Transverse colon (tissue), 4 donors: ENCODE results near the gene PDSS2. TPM values are rescaled to one million over a fixed set of nuclear protein-coding genes. Genes with fewer than 3 reads are reported as not detected.

Source experiments
- DNase-seq: peaks from one replicate; pipeline ENCODE4 v3.0.0-alpha.2; 2019
- H3K27ac ChIP-seq, 4 donors: fragments of 200-600 bp; sonication (generic); 2 replicates each; pipeline ENCODE4 v1.5.1; 2016 to 2018; ENCODE audit warnings: inconsistent platforms in 4 of 4
- H3K27me3 ChIP-seq: fragments of 200-600 bp; sonication (generic); 2 replicates; pipeline ENCODE4 v1.5.1; 2017; ENCODE audit warnings: inconsistent platforms
- H3K36me3 ChIP-seq, 4 donors: fragments of 200-600 bp; sonication (generic); 2 replicates each; pipeline ENCODE4 v1.5.1; 2017 to 2019; ENCODE audit warnings: inconsistent platforms in 4 of 4
- H3K4me1 ChIP-seq, 4 donors: fragments of 200-600 bp; sonication (generic); 2 replicates each; pipeline ENCODE4 v1.5.1; 2017 to 2020; ENCODE audit warnings: inconsistent platforms in 4 of 4
- H3K4me3 ChIP-seq, 4 donors: fragments of 200-600 bp; sonication (generic); 1 replicate in 1 of 4; 2 replicates in 3 of 4; pipeline versions ENCODE4 v1.5.1 to v1.6.1; 2017 to 2019; ENCODE audit warnings: inconsistent platforms in 4 of 4
- H3K9me3 ChIP-seq, 2 donors: fragments of 200-600 bp; sonication (generic); 2 replicates each; pipeline ENCODE4 v1.5.1; 2017 to 2019; ENCODE audit warnings: inconsistent platforms in 2 of 2
- CTCF ChIP-seq, 5 experiments: fragments of 200-600 bp in 3 of 5; fragments of 450-650 bp in 2 of 5; sonication (generic) in 3 of 5; IDR thresholded peaks; 1 replicate in 2 of 5; 2 replicates in 3 of 5; pipeline ENCODE4 v1.5.1; 2016 to 2017; ENCODE audit warnings: antibody characterized with exemption in 5 of 5, inconsistent platforms in 3 of 5, mild to moderate bottlenecking in 2 of 5, moderate library complexity in 1 of 5
- EP300 ChIP-seq: sonication (generic); formaldehyde crosslinking; IDR thresholded peaks from one replicate; pipeline ENCODE4 v1.6.1; 2017; ENCODE audit warnings: antibody characterized with exemption, low read depth
- POLR2A ChIP-seq: fragments of 450-650 bp; IDR thresholded peaks from one replicate; pipeline ENCODE4 v1.6.1; 2016; ENCODE audit warnings: antibody characterized with exemption, mild to moderate bottlenecking, moderate library complexity
- POLR2AphosphoS5 ChIP-seq, 3 donors: sonication (generic); formaldehyde crosslinking; IDR thresholded peaks; one replicate each; pipeline ENCODE4 v1.6.1; 2016; ENCODE audit warnings: antibody characterized with exemption in 3 of 3
- WGBS, 2 donors: methylation state at CpG; one replicate each; pipeline ENCODE4 v1.1.5; 2018; ENCODE audit warnings: low coverage in 1 of 2; 5-methylcytosine and 5-hydroxymethylcytosine counted together
- in situ Hi-C, 4 donors: fragments of 200-750 bp; cut with MboI; loops; one replicate each; pipeline versions ENCODE4 v1.15.0 to v1.15.1; 2017; ENCODE audit warnings: low sequenced_read_pairs in 3 of 4, low pct_ligation_motif_present in 1 of 4, low pct_unique_long_range_greater_than_20kb in 1 of 4
- intact Hi-C: fragments of 100-400 bp; cut with DNase I; formaldehyde crosslinking; loops from one replicate; pipeline ENCODE4 v1.15.1; 2023; ENCODE audit warnings: low total_unique reads
- total RNA-seq, 4 donors: library from RNA; depleted of rRNA; stranded (reverse); fragments of >200 nt; gene quantifications; one replicate each; pipeline ENCODE4 v1.1.0, GENCODE V29; 2016

PDSS2 gene
- total RNA-seq, 4 donors from 2014 or later, result 3.0 to 32.5 (median 15.6) TPM

- Histone ChIP-seq H3K36me3 (no peaks in the 10 kb centered on the region), H3K9me3 (no peaks in the 10 kb centered on the region), H3K4me3 (no peak overlapping the region), H3K4me1 (peaks cover 0 to 12% (median 5%) of the 10 kb centered on the region in 4 donors), H3K27ac (no peak overlapping the region), H3K27me3 (no peaks in the 10 kb centered on the region)
- intact Hi-C loops, result no loop called here
- 61 to 100% methylated on average over 2 of the region's 2 CpGs for WGBS, 2 donors
- TF ChIP-seq POLR2A (no peak), POLR2AphosphoS5 (IDR thresholded peaks at IDR 0.05) (no peak), EP300 (no peak), CTCF (IDR thresholded peaks at IDR 0.05) (no peak)
- no peak for DNase-seq
- in situ Hi-C loops, result no loop called here
These were observed 184.0 kb downstream of the PDSS2 start for GRCh38 chr6:107275330-107275865.

- Histone ChIP-seq H3K9me3 (no peaks in the 10 kb centered on the region), H3K4me1 (peaks cover 0 to 12% (median 5%) of the 10 kb centered on the region in 4 donors), H3K27me3 (no peaks in the 10 kb centered on the region), H3K36me3 (no peaks in the 10 kb centered on the region), H3K27ac (no peak overlapping the region), H3K4me3 (no peak overlapping the region)
- in situ Hi-C loops, result no loop called here
- TF ChIP-seq EP300, result no peak
- no peak for TF ChIP-seq POLR2A
- no peak for TF ChIP-seq CTCF (IDR thresholded peaks at IDR 0.05)
- TF ChIP-seq POLR2AphosphoS5 (IDR thresholded peaks at IDR 0.05), result no peak
- WGBS, 2 donors, result 96 to 100% methylated on average over 1 of the region's 1 CpG
- intact Hi-C loops, result no loop called here
- no peak for DNase-seq
These were observed 185.1 kb downstream of the PDSS2 start for GRCh38 chr6:107274288-107274687.

- 92 to 100% methylated on average over 1 to 2 of the region's 2 CpGs for WGBS, 2 donors
- Histone ChIP-seq H3K27me3 (no peaks in the 10 kb centered on the region), H3K9me3 (no peaks in the 10 kb centered on the region), H3K4me1 (peaks cover 0 to 12% (median 5%) of the 10 kb centered on the region in 4 donors), H3K27ac (no peak overlapping the region), H3K36me3 (no peaks in the 10 kb centered on the region), H3K4me3 (no peak overlapping the region)
- in situ Hi-C loops (no loop called here), intact Hi-C loops (no loop called here)
- TF ChIP-seq POLR2A, result no peak
- DNase-seq, result no peak
These were observed 187.1 kb downstream of the PDSS2 start for GRCh38 chr6:107272246-107272645.

GRCh38 chr6:107271208-107271790 lies 188.1 kb downstream of the PDSS2 start:
- no peak overlapping the region for H3K4me3 ChIP-seq
- in situ Hi-C loops (no loop called here), intact Hi-C loops (no loop called here)
- no peaks in the 10 kb centered on the region for H3K27me3 ChIP-seq
- no peak for DNase-seq
- peaks cover 0 to 12% (median 5%) of the 10 kb centered on the region in 4 donors for H3K4me1 ChIP-seq
- H3K27ac ChIP-seq, result no peak overlapping the region
- TF ChIP-seq CTCF (IDR thresholded peaks at IDR 0.05), result no peak
- TF ChIP-seq POLR2A, result no peak
- TF ChIP-seq EP300, result no peak
- TF ChIP-seq POLR2AphosphoS5 (IDR thresholded peaks at IDR 0.05), result no peak
- no peaks in the 10 kb centered on the region for H3K9me3 ChIP-seq
- no peaks in the 10 kb centered on the region for H3K36me3 ChIP-seq

- Histone ChIP-seq H3K9me3 (no peaks in the 10 kb centered on the region), H3K36me3 (no peaks in the 10 kb centered on the region), H3K4me3 (no peak overlapping the region), H3K27me3 (no peaks in the 10 kb centered on the region), H3K27ac (no peak overlapping the region), H3K4me1 (peaks cover 0 to 12% (median 5%) of the 10 kb centered on the region in 4 donors)
- intact Hi-C loops (no loop called here), in situ Hi-C loops (no loop called here)
- WGBS, 2 donors, result 100% methylated on average over 1 of the region's 1 CpG
- no peak for DNase-seq
- TF ChIP-seq POLR2A (no peak), CTCF (IDR thresholded peaks at IDR 0.05) (no peak), POLR2AphosphoS5 (IDR thresholded peaks at IDR 0.05) (no peak)
These were observed 191.7 kb downstream of the PDSS2 start for GRCh38 chr6:107267634-107268033.
